ENCODE measurements around the gene PDE4D.
A peak's percentile ranks its signal among the peaks of the same experiment; 100 is the strongest.

Gene PDE4D

GRCh38 chr5:58934629-58935097, 958.9 kb downstream of the PDE4D start:
- no peak for DNase-seq

- no peak for DNase-seq
These were observed 959.5 kb downstream of the PDE4D start for GRCh38 chr5:58933891-58934628.

GRCh38 chr5:58932057-58932612, 961.4 kb downstream of the PDE4D start:
- no peak for DNase-seq

- no peak for DNase-seq
These were observed 963.0 kb downstream of the PDE4D start for GRCh38 chr5:58930520-58930919.

GRCh38 chr5:58929726-58930125, 963.8 kb downstream of the PDE4D start:
- no peak for DNase-seq

- DNase-seq: no peak
These were observed 965.6 kb downstream of the PDE4D start for GRCh38 chr5:58927938-58928337.

DNA sequence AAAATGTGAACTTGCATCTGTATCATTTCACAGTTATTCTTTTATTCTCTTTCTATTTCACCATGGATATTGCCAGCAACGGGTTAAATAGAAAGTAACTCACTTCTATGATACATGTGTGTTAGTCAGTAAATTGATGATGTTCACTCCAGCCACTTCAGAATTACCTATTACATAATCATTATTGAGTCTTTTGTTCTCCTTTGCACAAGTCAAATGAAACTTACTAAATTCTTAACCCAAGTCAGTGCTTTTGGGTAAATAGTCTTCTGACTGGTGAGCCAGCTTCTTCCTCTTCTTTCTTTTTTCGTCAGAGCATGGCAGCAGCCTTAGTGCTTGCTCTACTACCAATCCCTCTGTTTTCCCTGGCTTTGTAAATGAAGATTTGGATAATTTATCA, 966.3 kb downstream of the PDE4D start:
- no peak for DNase-seq

DNA sequence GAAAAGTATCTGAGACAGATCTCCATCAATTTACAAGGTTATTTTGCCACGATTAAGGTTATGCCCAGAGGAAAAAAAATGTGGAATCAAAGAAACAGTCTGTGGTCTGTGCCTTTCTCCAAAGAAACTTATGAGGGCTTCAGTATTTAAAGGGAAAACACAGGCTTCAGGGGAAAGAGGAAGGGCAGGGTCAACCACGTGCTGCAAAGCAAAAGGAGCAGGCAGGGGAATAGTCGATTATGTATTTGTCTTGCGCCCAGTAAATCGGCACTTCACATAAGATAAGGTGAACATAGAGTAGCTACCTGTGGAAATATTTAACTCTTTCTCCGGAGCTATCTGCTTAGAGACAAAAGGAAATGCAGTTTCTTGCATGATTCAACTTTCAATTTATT, 967.0 kb downstream of the PDE4D start:
- DNase-seq: no peak

DNA sequence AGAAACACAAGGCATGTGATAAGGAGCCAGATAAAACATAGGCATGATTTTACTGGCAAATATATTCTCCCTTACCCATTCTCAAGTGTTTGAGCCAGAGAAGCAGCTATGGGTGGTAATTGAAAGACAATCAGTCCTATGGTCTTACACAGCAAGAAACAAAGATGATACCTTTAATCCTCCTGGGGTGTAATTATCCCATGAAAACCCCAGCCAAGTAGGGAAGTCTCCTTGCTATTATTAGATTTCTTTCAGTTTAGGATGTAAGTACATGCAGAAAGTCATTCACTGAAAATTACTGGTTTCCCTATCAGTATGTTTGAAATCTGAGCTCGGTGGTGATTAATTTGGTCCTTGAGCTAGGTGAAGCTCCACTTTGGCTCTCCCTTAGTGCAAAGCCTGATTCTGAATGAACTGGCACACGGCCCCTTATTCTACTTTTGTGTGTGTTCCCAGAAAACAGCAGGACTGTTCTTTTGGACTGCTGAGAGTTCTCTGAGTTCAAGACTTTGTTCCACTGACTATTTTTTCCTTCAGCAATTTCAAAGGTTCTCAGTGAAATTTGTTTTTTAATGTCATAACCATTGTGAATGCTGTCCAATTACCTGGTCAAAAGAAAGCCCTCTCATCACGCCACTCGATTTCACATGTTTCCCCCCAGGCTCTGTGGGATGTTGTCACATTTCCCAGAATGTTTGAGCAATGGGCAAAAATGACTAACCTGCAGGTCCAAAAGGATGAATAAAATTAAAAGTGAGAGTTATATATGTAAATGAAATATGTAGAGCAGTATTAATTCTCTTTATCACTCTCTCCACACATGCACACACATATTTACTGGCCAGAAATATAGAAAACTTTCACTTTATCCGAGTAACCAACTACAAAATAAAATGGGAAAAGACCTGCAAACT, 967.6 kb downstream of the PDE4D start:
- DNase-seq: peak; percentile 12

DNA sequence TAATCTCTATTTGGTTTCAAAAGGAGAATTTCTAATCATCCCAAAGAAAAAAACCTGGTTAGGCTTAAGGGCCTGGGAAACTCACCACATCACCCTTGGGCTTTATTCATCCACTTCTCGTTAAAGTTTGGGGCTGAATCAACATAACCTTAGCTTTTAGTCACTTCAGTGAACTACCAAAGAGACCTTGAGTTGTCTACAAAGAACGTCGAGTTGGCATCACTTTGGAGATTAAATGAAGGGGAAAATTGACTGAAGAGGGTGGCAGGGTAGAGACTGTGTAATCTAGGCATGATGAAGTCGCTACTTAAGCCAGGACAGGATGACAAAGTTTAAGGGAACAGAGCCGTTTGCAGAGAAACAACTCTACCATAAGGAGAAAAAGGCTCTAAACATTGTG, 969.2 kb downstream of the PDE4D start:
- DNase-seq: no peak

- no peak for DNase-seq
These were observed 970.2 kb downstream of the PDE4D start for GRCh38 chr5:58923355-58923754.

DNA sequence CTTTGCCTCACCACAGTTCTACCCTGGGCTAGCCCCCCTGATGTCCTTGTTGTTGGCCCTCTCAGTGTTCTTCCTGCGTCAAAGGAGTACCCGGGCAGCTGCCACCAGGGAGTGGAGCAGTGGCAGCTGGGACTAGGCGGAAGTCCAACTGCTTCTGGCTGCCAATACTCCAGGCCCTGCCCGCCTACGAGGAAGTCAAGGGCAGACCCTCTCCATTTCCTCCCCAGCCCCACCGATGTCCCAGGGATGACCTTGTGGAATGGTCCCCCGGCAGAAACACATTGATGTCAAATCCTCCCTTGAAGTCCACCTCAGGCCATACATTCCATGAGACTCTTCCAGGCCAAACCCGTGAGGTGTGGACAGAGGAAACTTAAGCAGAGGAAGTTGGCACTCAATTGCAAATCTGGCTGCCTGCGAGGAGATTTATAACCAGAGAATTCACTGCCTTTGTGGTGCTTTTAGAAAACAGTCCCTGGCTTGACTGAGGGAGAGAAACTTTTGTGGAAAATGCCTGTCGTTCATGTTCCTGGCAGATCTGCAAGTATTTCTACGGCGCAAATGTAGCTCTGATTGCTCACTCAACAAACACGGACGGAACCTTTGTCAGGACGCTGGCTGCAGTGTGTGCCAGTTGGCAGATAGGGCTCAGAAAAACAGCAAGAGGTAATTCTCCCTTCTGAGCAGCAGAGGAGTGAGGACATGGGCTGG, 970.9 kb downstream of the PDE4D start:
- no peak for DNase-seq

- DNase-seq: no peak
These were observed 972.4 kb downstream of the PDE4D start for GRCh38 chr5:58921159-58921558.

- no peak for DNase-seq
These were observed 973.7 kb downstream of the PDE4D start for GRCh38 chr5:58919833-58920232.

Data from NCI-H2081 treated with DMSO at 0.1 percent for 48 hours (cell line).